ENCODE results near the gene DNAH6. TPM values are rescaled to one million over a fixed set of nuclear protein-coding genes. Genes with fewer than 3 reads are reported as not detected.

Gene DNAH6
- total and polyA plus RNA-seq, 2 of the 8 experiments (the other 6 are each of a cell fraction or from before 2014, with no cell fraction given): 0.06 to 0.43 TPM

- no peak for TF ChIP-seq CHD7 (IDR thresholded peaks at IDR 0.05; ENCODE audit: insufficient replicate concordance, low read length)
- no peak for TF ChIP-seq POLR2A (IDR thresholded peaks at IDR 0.05; ENCODE audit: control extremely low read depth in 1 of 2, low read depth in 2 of 2, low read length in 2 of 2)
- TF ChIP-seq CBX5 (IDR thresholded peaks at IDR 0.05; ENCODE audit: low read depth, low read length): no peak
- no peak for TF ChIP-seq TCF12 (IDR thresholded peaks at IDR 0.05; ENCODE audit: low read depth, low read length)
- TF ChIP-seq RAD21 (IDR thresholded peaks at IDR 0.05 in 1 of 2, conservative IDR thresholded peaks at IDR 0.05 in 1 of 2; ENCODE audit: low read depth in 2 of 2, low read length in 2 of 2): no peak
- no peak for TF ChIP-seq SIRT6 (IDR thresholded peaks at IDR 0.05; ENCODE audit: low read length)
- no peak for TF ChIP-seq HDAC6 (IDR thresholded peaks at IDR 0.05; ENCODE audit: low read depth, low read length)
- TF ChIP-seq SUZ12 (IDR thresholded peaks at IDR 0.05; ENCODE audit: low read length): no peak
- TF ChIP-seq BACH1 (IDR thresholded peaks at IDR 0.05; ENCODE audit: low read length): no peak
- TF ChIP-seq SAP30 (IDR thresholded peaks at IDR 0.05; ENCODE audit: insufficient read depth, insufficient replicate concordance, low read length): no peak
- TF ChIP-seq EZH2 (IDR thresholded peaks at IDR 0.05; ENCODE audit: low read depth, low read length, severe bottlenecking): no peak
- no peak for TF ChIP-seq JUN (IDR thresholded peaks at IDR 0.05; ENCODE audit: low read depth, low read length)
Measured at GRCh38 chr2:84735389-84735788, 219.1 kb downstream of the DNAH6 start (continued).
